Stimulated activated CD4-positive, alpha-beta T cell treated with anti-CD3 and anti-CD28 coated beads, TNF-alpha, amount 100 ng/mL, for 1 hour (primary cell): ENCODE data around the gene FRRS1L.
"Not testable (repeated sequence)": the region's sequence is repeated elsewhere in the genome, so short reads cannot be mapped to it uniquely, and the experiment has no call there.

Experiments
- DNase-seq, 3 donors: peaks; one replicate each; pipeline ENCODE4 v3.0.0-alpha.2; 2020; ENCODE audit warnings: low read depth in 3 of 3, low spot score in 1 of 3

The FRRS1L gene

DNA sequence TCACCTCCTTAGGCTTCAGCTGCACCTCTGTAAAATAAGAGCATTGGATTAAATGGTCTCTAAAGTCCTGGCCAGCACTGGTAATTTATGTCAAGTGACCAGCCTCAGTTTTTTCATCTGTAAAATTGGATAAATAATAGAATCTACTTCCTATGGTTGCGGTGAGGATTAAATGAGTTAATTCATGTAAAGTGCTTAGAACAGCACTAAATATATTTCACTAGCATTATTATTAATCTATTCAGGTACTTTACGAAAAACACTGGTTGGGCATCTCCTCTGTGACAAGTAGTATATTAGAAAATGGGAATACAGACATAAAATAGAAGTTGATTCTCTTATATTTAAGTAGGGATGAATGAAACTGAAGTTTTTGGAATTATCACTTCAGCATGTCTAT is 33.5 kb downstream of the FRRS1L start:
- DNase-seq, result no peak

DNA sequence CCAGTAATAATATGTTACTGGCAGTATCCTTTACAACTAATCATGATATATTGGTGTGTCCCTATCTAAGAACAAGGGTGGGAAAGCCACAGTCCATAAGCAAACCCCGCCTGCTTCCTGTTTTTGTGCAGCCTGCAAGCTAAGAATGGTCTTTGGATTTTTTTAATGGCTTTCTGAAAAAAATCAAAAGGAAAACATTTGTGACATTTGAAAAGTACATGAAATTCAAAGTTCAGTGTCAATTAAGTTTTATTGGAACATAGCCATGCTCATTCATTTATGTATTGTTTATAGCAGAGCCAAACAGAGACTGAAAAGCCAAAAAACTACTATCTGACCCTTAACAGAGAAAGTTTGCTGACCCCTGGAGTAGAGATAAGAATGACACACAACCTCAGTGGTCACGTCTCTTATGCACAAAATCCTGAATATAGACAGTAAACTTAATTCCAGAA is 34.5 kb downstream of the FRRS1L start:
- no peak for DNase-seq

- DNase-seq, result no peak
These were observed 37.4 kb downstream of the FRRS1L start for GRCh38 chr9:109129470-109130197.

- DNase-seq, result not testable (repeated sequence)
These were observed 40.4 kb downstream of the FRRS1L start for GRCh38 chr9:109126671-109127070.

DNA sequence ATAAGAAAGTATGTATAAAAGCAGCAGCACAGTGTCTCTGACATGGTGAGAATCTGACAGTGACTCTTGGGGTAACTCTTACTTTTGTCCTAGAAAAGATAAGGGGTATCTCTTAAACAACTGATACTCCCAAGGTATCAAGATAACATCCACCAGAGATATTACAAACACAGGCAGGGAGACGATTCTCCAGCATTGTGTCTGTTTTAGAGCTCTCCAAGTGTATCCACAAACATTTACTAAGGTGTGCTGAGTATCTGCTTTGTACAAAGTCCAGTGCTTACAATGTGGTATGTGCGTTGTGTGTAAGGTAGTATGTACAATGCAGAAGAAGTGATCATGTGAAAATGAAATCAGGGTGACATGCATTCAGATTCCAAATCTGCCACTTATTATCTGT is 42.9 kb downstream of the FRRS1L start:
- no peak for DNase-seq

DNA sequence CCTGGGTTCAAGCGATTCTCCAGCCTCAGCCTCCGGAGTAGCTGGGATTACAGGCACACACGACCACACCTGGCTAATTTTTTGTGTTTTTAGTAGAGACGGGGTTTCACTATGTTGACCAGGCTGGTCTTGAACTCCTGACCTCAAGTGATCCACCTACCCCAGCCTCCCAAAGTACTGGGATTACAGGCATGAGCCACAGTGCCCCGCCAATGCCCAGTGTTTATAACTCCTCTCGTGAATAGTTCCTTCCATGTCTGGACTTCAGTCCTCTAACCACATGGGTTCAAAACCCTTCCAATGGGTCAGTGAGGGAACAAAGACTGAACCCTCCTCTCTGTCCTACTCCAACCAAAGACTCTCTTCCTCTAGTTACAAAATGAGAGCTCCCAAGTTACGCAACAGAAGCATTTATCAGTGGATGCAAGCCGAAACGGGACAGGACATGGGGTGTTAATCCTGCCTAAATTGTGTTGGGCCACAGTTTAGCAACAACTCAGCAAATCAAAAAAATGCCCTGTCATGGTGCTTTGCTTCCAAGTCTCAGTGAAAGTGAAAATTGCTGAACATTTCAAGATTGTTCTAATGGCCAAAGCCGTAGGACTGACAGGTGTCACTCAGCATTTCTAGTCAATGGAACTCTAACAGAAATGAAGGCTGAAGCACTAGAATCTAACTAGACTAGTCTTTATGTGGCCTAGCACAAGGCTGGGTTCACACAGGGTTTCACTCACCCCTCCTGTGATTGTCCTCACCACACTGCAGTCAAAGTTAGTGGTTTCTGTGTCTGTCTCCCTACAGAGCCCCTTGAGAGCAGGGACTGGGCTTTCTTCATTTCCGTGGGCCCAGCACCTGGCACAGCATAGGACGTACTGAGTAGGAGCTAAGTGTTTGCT is 44.1 kb downstream of the FRRS1L start:
- DNase-seq, result no peak

GRCh38 chr9:109121232-109121796 is 45.7 kb downstream of the FRRS1L start:
- no peak for DNase-seq

DNA sequence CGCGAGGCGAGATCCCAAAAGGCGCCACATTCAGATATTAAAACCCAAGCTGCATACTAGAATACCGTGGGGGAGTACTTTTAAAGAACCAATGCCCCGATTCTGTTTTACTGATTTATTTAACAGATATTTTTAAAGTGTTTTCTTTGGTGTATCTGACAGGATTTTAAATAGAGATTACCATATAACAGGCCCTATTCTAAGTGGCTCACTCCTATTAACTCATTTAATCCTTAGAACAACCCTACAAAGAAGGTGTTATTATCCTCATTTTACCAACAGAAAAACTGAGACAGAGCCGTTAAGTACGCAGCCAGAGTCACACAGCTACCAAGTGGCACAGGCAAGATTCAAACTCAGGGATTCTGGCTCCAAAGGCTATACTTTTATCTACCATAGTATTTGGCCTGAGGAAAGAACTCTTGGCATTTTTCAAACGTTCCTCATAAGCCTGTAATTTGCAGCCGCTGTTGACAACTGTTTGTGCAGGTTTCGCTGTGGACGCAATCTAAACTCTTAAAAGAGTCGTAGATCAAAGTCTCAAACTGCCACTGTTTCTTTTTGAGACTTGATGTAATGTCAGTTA is 46.8 kb downstream of the FRRS1L start:
- DNase-seq, result no peak

GRCh38 chr9:109119439-109120203 is 47.4 kb downstream of the FRRS1L start, which contains the start of gene TMEM245:
TMEM245 (minus strand) TSS chr9:109119947; CDS start chr9:109119913, 34 bp downstream.
- DNase-seq, result peak; percentile 82 to 87 (median 85)

- no peak for DNase-seq
These were observed 48.1 kb downstream of the FRRS1L start for GRCh38 chr9:109118808-109119438.

DNA sequence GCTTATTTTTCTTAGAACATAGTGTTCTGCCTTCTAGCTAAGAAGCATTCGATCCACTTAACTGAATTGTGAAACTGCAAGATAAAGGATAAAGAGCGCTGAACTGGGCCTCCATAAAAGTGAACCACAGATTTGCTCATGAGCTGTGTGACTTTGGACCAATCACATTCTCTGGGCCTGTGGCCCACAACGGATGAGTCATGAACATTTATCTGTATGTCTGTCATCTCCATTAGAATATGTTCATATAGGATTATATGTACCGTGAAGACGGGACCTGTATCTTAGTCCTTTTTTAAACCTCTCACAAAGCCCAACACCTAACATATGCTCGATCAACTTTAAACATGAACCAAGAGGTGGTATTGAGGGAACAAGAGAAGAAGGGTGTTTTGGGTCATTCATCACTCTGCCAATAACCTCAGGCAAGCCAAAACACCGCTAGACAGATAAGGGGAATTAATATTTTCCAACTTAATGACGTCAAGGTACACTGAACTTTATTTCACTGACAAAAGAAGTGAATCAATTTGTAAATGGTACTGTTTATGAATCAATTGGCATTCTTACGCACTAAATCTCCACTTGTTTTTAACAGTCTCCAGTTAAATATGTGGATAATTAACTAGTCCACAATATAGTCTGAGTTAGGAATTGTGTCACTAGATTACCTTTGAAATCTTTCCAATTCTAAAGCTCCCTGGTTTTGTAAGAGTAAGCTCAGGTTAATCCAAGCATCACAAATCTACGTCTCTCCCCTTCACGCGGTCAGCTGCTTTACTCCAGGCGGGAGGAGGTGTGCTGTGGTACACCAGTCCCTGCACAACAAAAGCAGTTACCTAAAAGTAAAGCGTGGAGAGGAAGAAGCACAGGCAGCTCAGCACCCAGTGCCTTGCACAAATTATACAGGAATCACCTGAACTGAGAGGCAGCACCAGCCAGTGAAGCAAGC is 48.9 kb downstream of the FRRS1L start:
- no peak for DNase-seq

- no peak for DNase-seq
These were observed 51.0 kb downstream of the FRRS1L start for GRCh38 chr9:109115931-109116526.

DNA sequence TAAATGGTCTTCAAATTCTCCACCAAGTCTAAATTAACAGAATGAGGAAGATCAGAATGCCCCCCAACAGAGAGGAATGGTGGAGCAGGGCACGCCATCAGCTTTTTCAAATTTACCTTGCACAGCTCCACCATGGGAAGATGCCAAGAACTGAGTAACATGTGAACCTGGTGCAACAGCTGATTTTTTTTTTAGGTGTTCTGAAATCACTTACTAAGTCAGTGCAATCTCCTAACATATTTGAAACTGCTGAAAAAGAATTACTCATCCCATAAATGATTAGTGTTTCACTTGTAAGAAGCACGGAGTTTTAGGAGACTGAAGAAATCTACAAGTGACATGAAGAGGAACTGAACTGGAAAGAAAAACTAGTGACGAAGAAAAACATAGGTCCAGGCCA is 52.4 kb downstream of the FRRS1L start:
- no peak for DNase-seq

DNA sequence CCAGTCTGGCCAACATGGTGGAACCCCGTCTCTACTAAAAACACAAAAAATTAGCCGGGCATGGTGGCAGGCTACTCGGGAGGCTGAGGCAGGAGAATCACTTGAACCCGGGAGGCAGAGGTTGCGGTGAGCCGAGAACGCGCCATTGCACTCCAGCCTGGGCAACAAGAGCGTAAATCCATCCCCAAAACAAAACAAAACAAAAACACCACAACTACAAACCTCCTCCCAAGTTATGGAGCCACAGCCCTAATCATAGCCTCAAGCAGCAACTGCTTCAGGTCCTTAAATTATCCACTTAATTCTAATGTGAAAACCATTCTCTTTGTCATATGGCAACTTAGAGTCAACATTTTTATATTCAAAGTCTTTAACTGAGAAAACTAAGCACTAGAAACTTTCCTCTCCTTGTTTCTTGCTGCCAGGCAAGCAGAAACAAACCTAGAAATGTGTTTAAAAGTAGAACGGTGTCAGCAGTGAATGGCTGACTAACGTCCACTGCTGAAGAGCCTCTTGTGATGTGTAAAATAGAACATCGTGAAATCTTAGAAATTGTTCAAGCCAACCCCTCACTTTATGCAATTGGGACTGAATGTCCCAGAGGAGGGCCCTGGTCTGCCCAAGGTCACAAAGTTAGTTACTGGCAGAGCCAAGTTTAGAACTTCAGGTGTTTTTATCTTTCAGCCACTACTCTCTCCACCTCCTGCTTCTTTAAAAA is 53.0 kb downstream of the FRRS1L start:
- no peak for DNase-seq

GRCh38 chr9:109113254-109113653 is 53.8 kb downstream of the FRRS1L start:
- DNase-seq, result no peak

GRCh38 chr9:109110329-109111021 is 56.6 kb downstream of the FRRS1L start:
- no peak for DNase-seq

DNA sequence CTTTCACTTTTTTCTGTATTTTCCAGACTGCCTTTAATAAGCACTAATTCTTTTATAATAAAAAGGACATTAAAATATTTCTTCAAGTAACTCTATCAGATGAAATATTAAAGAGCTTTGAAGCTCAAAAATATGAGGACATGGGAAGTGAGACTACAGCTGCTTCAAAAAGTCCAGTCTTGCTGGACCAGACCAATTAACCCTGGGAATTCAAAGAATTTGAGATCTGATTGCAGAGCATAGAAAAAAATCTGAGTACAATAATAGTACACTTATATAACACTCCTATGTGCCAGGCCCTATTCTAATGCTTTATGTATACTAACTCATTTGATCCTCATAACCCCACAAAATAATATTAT is 57.1 kb downstream of the FRRS1L start:
- DNase-seq, result no peak

DNA sequence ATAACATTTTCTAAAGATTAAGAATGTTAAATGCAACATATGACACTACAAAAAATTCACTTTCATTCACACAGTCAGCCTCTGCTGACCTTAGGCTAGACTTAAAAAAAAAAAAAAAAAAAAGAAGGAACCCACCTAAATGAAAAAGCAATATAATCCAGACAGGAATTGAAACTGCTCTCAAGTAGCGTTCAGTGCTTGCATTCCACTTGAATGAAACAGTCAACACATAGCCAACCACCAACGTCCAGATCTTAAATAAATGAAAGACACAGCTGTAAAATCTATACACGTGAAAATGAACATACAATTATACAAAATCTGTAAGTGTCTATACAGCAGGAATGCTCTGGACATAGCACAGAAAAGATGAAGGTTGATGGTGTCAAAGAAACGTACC is 58.7 kb downstream of the FRRS1L start:
- DNase-seq, result no peak
